AG04450 (cell line): ENCODE data around the gene DDX24. TPM values are rescaled to one million over a fixed set of nuclear protein-coding genes. Genes with fewer than 3 reads are reported as not detected.

ENCODE experiments used
- CTCF ChIA-PET: fragments of 300-600, 350-600 bp; formaldehyde crosslinking; extraction: SDS; loops from one replicate; lab custom pipeline; 2022; ENCODE audit warnings: antibody characterized with exemption, inconsistent platforms; lab: Charles Lee
- POLR2A ChIA-PET: fragments of 350-600 bp; formaldehyde crosslinking; extraction: SDS; loops from one replicate; lab custom pipeline; 2021; ENCODE audit warnings: antibody characterized with exemption, inconsistent platforms; lab: Yijun Ruan, JAX
- DNase-seq: peaks from one replicate; pipeline ENCODE4 v3.0.0-alpha.2; 2011; ENCODE audit warnings: low read depth, low spot score
- H3K27ac ChIP-seq: one replicate; pipeline ENCODE4 v1.5.1; 2012; ENCODE audit warnings: low read depth, low read length, control low read depth
- H3K27me3 ChIP-seq: one replicate; pipeline ENCODE4 v1.6.0; 2012; ENCODE audit warnings: low read length; ENCODE audit not compliant: control insufficient read depth, insufficient read depth
- H3K4me3 ChIP-seq: 2 replicates; pipeline ENCODE4 v1.5.1; 2011; ENCODE audit warnings: mild to moderate bottlenecking, low read depth, low read length, control low read depth
- H3K9me3 ChIP-seq: 2 replicates; pipeline ENCODE4 v1.5.1; 2012; ENCODE audit warnings: low read length; ENCODE audit not compliant: control insufficient read depth, insufficient read depth
- polyA plus RNA-seq: library from polyadenylated mRNA; depleted of rRNA; stranded (reverse); fragments of >200 nt; gene quantifications from 2 replicates; pipeline ENCODE4 v1.2.3, GENCODE V29; 2011
- TF ChIP-seq, protein P1 (sequence below): IDR thresholded peaks from 2 replicates; pipeline ENCODE4 v1.5.1; 2011; ENCODE audit warnings: low read depth, low read length, control low read depth, inconsistent platforms

DDX24 gene
- polyA plus RNA-seq, 1 experiment: 159 TPM

DNA sequence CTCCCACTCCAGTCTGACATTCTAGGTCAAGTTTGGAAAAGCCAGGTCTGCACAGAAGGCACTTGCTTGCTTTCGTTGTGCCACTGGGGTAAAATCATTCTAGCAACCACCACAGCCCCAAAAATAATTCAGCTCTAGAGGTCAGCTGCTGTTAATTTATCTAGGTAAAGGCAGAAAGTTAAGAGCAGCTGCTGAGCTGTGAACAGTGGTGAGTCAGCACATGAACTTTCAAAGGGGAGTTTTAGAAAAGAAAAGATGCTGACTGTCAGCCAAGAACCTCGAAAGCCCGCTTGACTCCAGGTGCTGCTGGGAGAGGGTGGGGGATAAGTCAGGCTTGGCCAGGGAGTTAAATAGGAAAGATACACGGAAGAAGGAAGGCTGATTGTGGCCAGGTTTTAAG lies 71.2 kb downstream of the DDX24 start:
- TF ChIP-seq, protein P1, sequence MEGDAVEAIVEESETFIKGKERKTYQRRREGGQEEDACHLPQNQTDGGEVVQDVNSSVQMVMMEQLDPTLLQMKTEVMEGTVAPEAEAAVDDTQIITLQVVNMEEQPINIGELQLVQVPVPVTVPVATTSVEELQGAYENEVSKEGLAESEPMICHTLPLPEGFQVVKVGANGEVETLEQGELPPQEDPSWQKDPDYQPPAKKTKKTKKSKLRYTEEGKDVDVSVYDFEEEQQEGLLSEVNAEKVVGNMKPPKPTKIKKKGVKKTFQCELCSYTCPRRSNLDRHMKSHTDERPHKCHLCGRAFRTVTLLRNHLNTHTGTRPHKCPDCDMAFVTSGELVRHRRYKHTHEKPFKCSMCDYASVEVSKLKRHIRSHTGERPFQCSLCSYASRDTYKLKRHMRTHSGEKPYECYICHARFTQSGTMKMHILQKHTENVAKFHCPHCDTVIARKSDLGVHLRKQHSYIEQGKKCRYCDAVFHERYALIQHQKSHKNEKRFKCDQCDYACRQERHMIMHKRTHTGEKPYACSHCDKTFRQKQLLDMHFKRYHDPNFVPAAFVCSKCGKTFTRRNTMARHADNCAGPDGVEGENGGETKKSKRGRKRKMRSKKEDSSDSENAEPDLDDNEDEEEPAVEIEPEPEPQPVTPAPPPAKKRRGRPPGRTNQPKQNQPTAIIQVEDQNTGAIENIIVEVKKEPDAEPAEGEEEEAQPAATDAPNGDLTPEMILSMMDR: no peak
- Histone ChIP-seq H3K27me3 (peaks cover 33% of the 10 kb centered on the region), H3K9me3 (no peaks in the 10 kb centered on the region; the same call in 1 of the 2 replicates), H3K27ac (no peak overlapping the region), H3K4me3 (no peak overlapping the region)
- ChIA-PET CTCF (interaction anchor here (1.5 kb wide), 1 partner anchor 26 kb away, joined by 4 read pairs; no protein-coding TSS in a partner anchor), POLR2A (interaction anchor here (0.6 kb wide), 1 partner anchor 120 kb away, joined by 3 read pairs; the partner anchor contains the start of gene IFI27L2)
- peak; percentile 43 for DNase-seq

DNA sequence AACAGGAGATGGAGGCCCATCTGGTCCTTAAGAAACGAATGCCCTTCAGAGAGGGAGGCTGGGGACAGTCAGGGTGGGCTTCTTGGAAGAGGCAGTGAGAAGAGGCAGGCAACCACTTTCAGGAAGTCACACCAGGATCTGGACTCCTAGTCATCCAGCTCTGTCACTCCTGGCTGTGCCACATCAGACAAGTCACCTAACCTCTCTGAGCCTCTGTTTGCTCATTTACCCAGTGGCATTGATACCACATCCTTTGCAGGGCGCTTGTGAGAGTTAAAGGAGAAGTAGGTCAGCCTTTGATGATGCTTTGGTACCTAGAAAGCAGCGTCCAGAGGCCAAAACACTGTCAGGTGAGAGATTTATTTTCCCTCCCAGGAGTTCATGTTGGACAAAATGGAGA lies 72.8 kb downstream of the DDX24 start:
- ChIA-PET POLR2A (no interaction called here), CTCF (no interaction called here)
- TF ChIP-seq, protein P1: no peak
- no peaks in the 10 kb centered on the region; the same call in 1 of the 2 replicates for H3K9me3 ChIP-seq
- H3K27ac ChIP-seq: no peak overlapping the region
- H3K27me3 ChIP-seq: peaks cover 38% of the 10 kb centered on the region
- DNase-seq: no peak
- no peak overlapping the region for H3K4me3 ChIP-seq

DNA sequence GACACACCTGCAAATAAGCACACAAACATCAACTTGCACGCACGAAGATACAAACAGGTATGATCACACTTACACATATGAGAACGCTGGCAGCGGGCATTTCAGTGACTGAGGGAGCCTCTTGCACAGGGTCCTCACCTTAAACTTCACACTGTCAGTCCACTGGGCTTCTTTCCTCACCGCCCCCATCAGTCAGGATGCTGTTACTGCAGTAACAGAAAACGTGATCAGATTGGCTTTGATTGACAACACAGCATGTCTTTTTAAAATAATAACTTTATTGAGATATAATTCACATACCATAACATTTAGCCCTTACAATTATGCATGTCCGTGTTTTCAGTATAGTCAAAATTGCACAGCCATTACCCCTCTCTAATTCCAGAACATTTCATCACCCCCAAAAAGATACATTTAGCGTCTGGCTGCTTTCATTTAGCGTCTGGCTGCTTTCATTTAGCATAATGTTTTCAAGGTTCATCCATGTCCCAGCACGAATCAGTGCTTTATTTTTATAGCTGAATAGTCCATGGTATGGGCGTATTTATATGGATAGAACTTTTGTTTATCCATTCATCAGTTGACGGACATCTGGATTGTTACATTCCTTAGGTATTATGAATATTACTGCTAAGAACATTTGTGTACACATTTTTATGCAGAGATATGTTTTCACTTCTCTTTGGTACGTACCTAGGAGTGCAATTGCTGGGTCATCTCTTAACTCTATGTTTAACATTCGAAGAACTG lies 75.5 kb downstream of the DDX24 start:
- ChIA-PET CTCF (interaction anchor here (0.7 to 11.2 kb wide), 5 partner anchors 14 to 67 kb away, joined by 3 to 270 read pairs (median 7); no protein-coding TSS in a partner anchor), POLR2A (no interaction called here)
- no peak for DNase-seq
- Histone ChIP-seq H3K27me3 (peaks cover 26% of the 10 kb centered on the region), H3K27ac (no peak overlapping the region), H3K4me3 (no peak overlapping the region), H3K9me3 (no peaks in the 10 kb centered on the region; the same call in 1 of the 2 replicates)
- TF ChIP-seq, protein P1: peak; percentile 57

DNA sequence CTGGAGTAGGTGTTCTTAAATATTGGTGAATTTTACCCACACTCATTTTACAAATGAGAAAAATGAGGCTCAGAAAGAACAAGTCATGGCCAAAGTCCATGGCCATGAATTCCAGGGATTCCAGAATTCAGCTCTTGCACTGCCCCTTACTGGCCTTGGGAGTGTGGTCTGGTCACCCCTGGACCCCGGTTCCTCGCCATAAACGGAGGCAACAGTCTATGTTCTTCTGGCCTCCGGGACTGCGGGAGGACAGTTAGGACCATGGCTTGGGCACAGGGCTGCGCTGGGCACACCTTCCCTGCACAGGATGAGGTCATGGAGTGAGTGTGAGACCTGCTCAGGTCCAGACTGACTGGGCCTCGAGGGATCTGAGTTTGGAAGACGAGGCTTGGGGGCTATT lies 77.0 kb downstream of the DDX24 start:
- POLR2A ChIA-PET: interaction anchor here (0.8 kb wide), 1 partner anchor 22 kb away, joined by 3 read pairs; no protein-coding TSS in a partner anchor

More for the DNA sequence above, 77.0 kb downstream of the DDX24 start:
- Histone ChIP-seq H3K9me3 (no peaks in the 10 kb centered on the region; the same call in 1 of the 2 replicates), H3K4me3 (no peak overlapping the region), H3K27me3 (peaks cover 27% of the 10 kb centered on the region), H3K27ac (no peak overlapping the region)
- no peak for DNase-seq
- CTCF ChIA-PET: interaction anchor here (1.3 to 11.2 kb wide), 6 partner anchors 13 to 133 kb away, joined by 4 to 270 read pairs (median 6); no protein-coding TSS in a partner anchor
- TF ChIP-seq, protein P1: no peak
